H9 (cell line): ENCODE results near the gene THOP1. TPM values are rescaled to one million over a fixed set of nuclear protein-coding genes. Genes with fewer than 3 reads are reported as not detected.

Experiments used
- DNase-seq: peaks from one replicate; pipeline ENCODE4 v3.0.0-alpha.2; 2017
- H2AFZ ChIP-seq: one replicate; pipeline ENCODE4 v1.6.1; 2013; ENCODE audit warnings: mild to moderate bottlenecking, low read length, control low read depth, moderate library complexity
- H2AK5ac ChIP-seq: 2 replicates; pipeline ENCODE4 v1.6.1; 2013; ENCODE audit warnings: low read length, control low read depth, mixed read lengths; ENCODE audit not compliant: insufficient read length
- H2BK120ac ChIP-seq: one replicate; pipeline ENCODE4 v1.6.1; 2013; ENCODE audit warnings: low read depth, mild to moderate bottlenecking, low read length, control low read depth, inconsistent platforms; ENCODE audit not compliant: poor library complexity, severe bottlenecking
- H2BK12ac ChIP-seq: 2 replicates; pipeline ENCODE4 v1.6.1; 2013; ENCODE audit warnings: low read length, control low read depth, mixed read lengths, low read depth; ENCODE audit not compliant: insufficient read length
- H2BK15ac ChIP-seq: 2 replicates; pipeline ENCODE4 v1.6.1; 2013; ENCODE audit warnings: low read depth, low read length, control low read depth
- H2BK20ac ChIP-seq: one replicate; pipeline ENCODE4 v1.6.1; 2013; ENCODE audit warnings: low read depth, mild to moderate bottlenecking, low read length, control low read depth, inconsistent platforms; ENCODE audit not compliant: poor library complexity, severe bottlenecking
- H2BK5ac ChIP-seq: 2 replicates; pipeline ENCODE4 v1.6.1; 2013; ENCODE audit warnings: low read length, control low read depth, mixed read lengths; ENCODE audit not compliant: insufficient read length
- H3K14ac ChIP-seq: 2 replicates; pipeline ENCODE4 v1.6.1; 2013; ENCODE audit warnings: low read length, control low read depth; ENCODE audit not compliant: insufficient read depth
- H3K18ac ChIP-seq: 2 replicates; pipeline ENCODE4 v1.6.1; 2013; ENCODE audit warnings: low read depth, mild to moderate bottlenecking, mixed read lengths, low read length, control low read depth; ENCODE audit not compliant: insufficient read length
- H3K23ac ChIP-seq: 2 replicates; pipeline ENCODE4 v1.6.1; 2013; ENCODE audit warnings: low read length, control low read depth, mixed read lengths, low read depth; ENCODE audit not compliant: insufficient read length
- H3K23me2 ChIP-seq: 2 replicates; pipeline ENCODE4 v1.6.1; 2013; ENCODE audit warnings: low read depth, mild to moderate bottlenecking, mixed read lengths, low read length, control low read depth; ENCODE audit not compliant: insufficient read length, poor library complexity, severe bottlenecking
- H3K27ac ChIP-seq: 2 replicates; pipeline ENCODE4 v1.5.1; 2013; ENCODE audit warnings: low read length, control low read depth, mixed read lengths, low read depth; ENCODE audit not compliant: insufficient read length
- H3K27me3 ChIP-seq: 2 replicates; pipeline ENCODE4 v1.6.1; 2013; ENCODE audit warnings: low read length, control low read depth, inconsistent platforms; ENCODE audit not compliant: insufficient read depth
- H3K4ac ChIP-seq: 2 replicates; pipeline ENCODE4 v1.6.1; 2013; ENCODE audit warnings: low read depth, mild to moderate bottlenecking, control low read depth, inconsistent platforms, low read length, moderate library complexity
- H3K4me1 ChIP-seq: 2 replicates; pipeline ENCODE4 v1.6.1; 2013; ENCODE audit warnings: low read length, control low read depth, inconsistent platforms; ENCODE audit not compliant: insufficient read depth
- H3K4me2 ChIP-seq: 2 replicates; pipeline ENCODE4 v1.6.1; 2013; ENCODE audit warnings: low read length, control low read depth, mixed read lengths; ENCODE audit not compliant: insufficient read length, insufficient read depth
- H3K56ac ChIP-seq: 2 replicates; pipeline ENCODE4 v1.6.1; 2013; ENCODE audit warnings: low read depth, mild to moderate bottlenecking, mixed read lengths, low read length, control low read depth; ENCODE audit not compliant: insufficient read length
- H3K79me1 ChIP-seq: 2 replicates; pipeline ENCODE4 v1.6.1; 2013; ENCODE audit warnings: low read depth, mild to moderate bottlenecking, moderate library complexity, low read length, control low read depth, inconsistent platforms; ENCODE audit not compliant: insufficient read depth, poor library complexity, severe bottlenecking
- H3K79me2 ChIP-seq: 2 replicates; pipeline ENCODE4 v1.6.1; 2013; ENCODE audit warnings: low read length, control low read depth, inconsistent platforms; ENCODE audit not compliant: insufficient read depth
- H3K9ac ChIP-seq: 2 replicates; pipeline ENCODE4 v1.6.1; 2013; ENCODE audit warnings: low read length, control low read depth, mixed read lengths; ENCODE audit not compliant: insufficient read length; ENCODE audit errors: extremely low read depth
- H3K9me3 ChIP-seq: one replicate; pipeline ENCODE4 v1.6.1; 2013; ENCODE audit warnings: low read depth, low read length, inconsistent platforms; ENCODE audit not compliant: control insufficient read depth
- H3T11ph ChIP-seq: one replicate; pipeline ENCODE4 v1.6.1; 2013; ENCODE audit warnings: mild to moderate bottlenecking, low read length, control low read depth, inconsistent platforms
- H4K20me1 ChIP-seq: one replicate; pipeline ENCODE4 v1.6.1; 2013; ENCODE audit not compliant: control insufficient read depth, insufficient read length, insufficient read depth
- H4K5ac ChIP-seq: 2 replicates; pipeline ENCODE4 v1.6.1; 2013; ENCODE audit warnings: low read depth, mild to moderate bottlenecking, mixed read lengths, low read length, control low read depth; ENCODE audit not compliant: insufficient read length
- H4K8ac ChIP-seq: replicated peaks from 2 replicates; pipeline ENCODE4 v1.6.1; 2013; ENCODE audit warnings: low read length, control low read depth, mixed read lengths, low read depth; ENCODE audit not compliant: insufficient read length
- H4K91ac ChIP-seq: 2 replicates; pipeline ENCODE4 v1.6.1; 2013; ENCODE audit warnings: low read depth, mild to moderate bottlenecking, moderate library complexity, mixed read lengths, low read length, control low read depth; ENCODE audit not compliant: insufficient read length
- H3K27ac Mint-ChIP-seq, 3 experiments: 2 replicates in 2 of 3; 3 replicates in 1 of 3; pipeline ENCODE4 v1.8.0; 2020 to 2021; ENCODE audit warnings: mixed read lengths in 3 of 3, mild to moderate bottlenecking in 1 of 3, moderate library complexity in 1 of 3
- H3K27me3 Mint-ChIP-seq: 2 replicates; pipeline ENCODE4 v1.8.0; 2021; ENCODE audit warnings: low read depth, mild to moderate bottlenecking, moderate library complexity, mixed read lengths
- H3K36me3 Mint-ChIP-seq, 3 experiments: 2 replicates in 2 of 3; 3 replicates in 1 of 3; pipeline ENCODE4 v1.8.0; 2020 to 2021; ENCODE audit warnings: low read depth in 3 of 3, mixed read lengths in 3 of 3; ENCODE audit not compliant: insufficient read depth in 1 of 3
- H3K4me1 Mint-ChIP-seq, 2 experiments: 2 replicates each; pipeline ENCODE4 v1.8.0; 2020; ENCODE audit warnings: mixed read lengths in 2 of 2
- H3K4me3 Mint-ChIP-seq, 2 experiments: 2 replicates in 1 of 2; 3 replicates in 1 of 2; pipeline ENCODE4 v1.8.0; 2020 to 2021; ENCODE audit warnings: mild to moderate bottlenecking in 2 of 2, mixed read lengths in 2 of 2, moderate library complexity in 1 of 2
- H3K9me3 Mint-ChIP-seq, 2 experiments: 2 replicates in 1 of 2; 3 replicates in 1 of 2; pipeline ENCODE4 v1.8.0; 2020; ENCODE audit warnings: mild to moderate bottlenecking in 2 of 2, mixed read lengths in 2 of 2, moderate library complexity in 1 of 2
- CTCF ChIP-seq: fragments of 200-600 bp; sonication (generic); conservative IDR thresholded peaks from 3 replicates; pipeline ENCODE4 v1.8.0; 2021; ENCODE audit warnings: antibody characterized with exemption, mild to moderate bottlenecking
- WGBS: extraction: QIAGEN DNeasy Blood & Tissue Kit; methylation state at CpG from one replicate; pipeline ENCODE4 v1.1.7; 2013; ENCODE audit warnings: missing lambda C conversion rate, low lambda C conversion rate, mixed read lengths; ENCODE audit not compliant: insufficient read length; ENCODE audit errors: extremely low coverage; 5-methylcytosine and 5-hydroxymethylcytosine counted together
- total RNA-seq: library from RNA; stranded (reverse); gene quantifications from 2 replicates; pipeline ENCODE4 v1.2.1, GENCODE V29; 2021

The THOP1 gene
- total RNA-seq, 1 experiment from 2014 or later, result 150 TPM

GRCh38 chr19:2815191-2815614 lies 29.9 kb downstream of the THOP1 start:
- no peak overlapping the region for H3K27ac Mint-ChIP-seq
- Histone ChIP-seq H3K14ac (no peak overlapping the region), H4K8ac (no peak overlapping the region), H3K27ac (no peak overlapping the region), H3K4me1 (no peaks in the 10 kb centered on the region), H2BK5ac (no peak overlapping the region), H3K23me2 (no peaks in the 10 kb centered on the region), H2BK12ac (no peak overlapping the region), H4K91ac (no peak overlapping the region), H2AK5ac (no peak overlapping the region), H3K4ac (no peak overlapping the region), H3K79me2 (no peaks in the 10 kb centered on the region), H3K27me3 (no peaks in the 10 kb centered on the region), H2BK15ac (no peak overlapping the region), H4K5ac (no peak overlapping the region), H3T11ph (no peak overlapping the region), H2AFZ (no peak overlapping the region), H4K20me1 (no peaks in the 10 kb centered on the region), H2BK20ac (no peak overlapping the region), H2BK120ac (no peak overlapping the region), H3K9ac (no peak overlapping the region), H3K23ac (no peak overlapping the region), H3K79me1 (no peaks in the 10 kb centered on the region), H3K4me2 (no peak overlapping the region), H3K18ac (no peak overlapping the region), H3K56ac (no peak overlapping the region), H3K9me3 (no peaks in the 10 kb centered on the region)
- no peak overlapping the region for H3K4me3 Mint-ChIP-seq
- H3K9me3 Mint-ChIP-seq, result peaks cover 0 to 2% of the 10 kb centered on the region in 2 experiments; a peak in 3 of 5 replicates
- H3K4me1 Mint-ChIP-seq, result peaks cover under 1% of the 10 kb centered on the region in 2 experiments; a peak in 1 of 4 replicates
- DNase-seq, result no peak
- peaks cover 4 to 28% (median 9%) of the 10 kb centered on the region in 3 experiments; a peak in 6 of 7 replicates for H3K36me3 Mint-ChIP-seq
- no peak for TF ChIP-seq CTCF
- WGBS, result no CpG with 5 or more reads among the region's 13 CpGs
- H3K27me3 Mint-ChIP-seq, result peaks cover 1% of the 10 kb centered on the region
